ENCODE results near the gene PITPNC1.
"Not testable (repeated sequence)": the region's sequence is repeated elsewhere in the genome, so short reads cannot be mapped to it uniquely, and the experiment has no call there.

The PITPNC1 gene

DNA sequence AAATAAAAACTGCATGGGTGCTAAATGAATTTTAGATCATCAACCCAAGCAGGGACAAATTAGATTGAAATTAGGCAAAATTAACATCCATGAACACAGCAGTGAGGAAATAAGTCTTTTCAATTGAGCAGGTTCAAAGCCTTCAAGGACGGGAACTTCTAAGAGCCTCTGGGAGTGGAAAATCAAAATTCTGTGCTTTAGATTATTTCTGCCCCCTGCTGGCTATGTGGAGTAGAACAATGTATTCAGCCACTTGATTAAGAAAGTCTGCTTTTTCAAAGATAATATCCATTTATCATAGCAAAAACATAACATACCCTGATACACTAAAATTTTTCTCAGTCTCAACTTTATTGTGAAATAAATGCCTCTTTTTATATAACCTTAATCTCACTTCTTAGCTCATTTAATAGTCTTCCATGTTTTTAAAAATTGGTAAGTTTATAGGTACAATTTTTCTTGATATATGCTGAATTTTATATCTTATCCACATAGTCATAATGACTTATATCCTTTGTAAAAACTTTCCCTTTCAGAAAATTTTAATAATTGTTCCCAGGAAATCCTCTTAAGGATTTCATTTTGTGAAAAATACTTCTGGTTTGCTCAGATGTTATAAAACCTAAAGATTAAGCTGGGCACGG is 312.6 kb downstream of the PITPNC1 start:
- peak; percentile 75 for DNase-seq (ENCODE audit: low spot score)

DNA sequence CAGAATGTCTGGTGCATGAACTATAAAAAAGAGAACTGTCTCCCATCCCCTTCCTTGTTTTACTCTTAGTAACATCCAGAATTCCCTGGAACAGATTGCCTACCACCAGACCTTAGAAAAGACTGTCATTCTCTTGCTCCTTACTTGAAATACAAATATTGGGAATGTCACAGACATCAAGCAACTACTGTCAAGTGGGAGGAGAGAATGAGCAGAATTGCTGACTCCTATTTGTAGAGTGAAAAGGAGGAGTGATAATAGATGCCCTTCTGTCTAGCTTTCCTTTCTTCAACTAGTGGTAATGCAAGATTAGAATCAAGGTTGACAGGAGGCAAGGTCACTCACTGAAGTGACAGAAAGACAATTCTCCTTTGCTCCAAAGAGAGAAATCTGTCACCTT is 316.7 kb downstream of the PITPNC1 start:
- no peak for DNase-seq (ENCODE audit: low spot score)

DNA sequence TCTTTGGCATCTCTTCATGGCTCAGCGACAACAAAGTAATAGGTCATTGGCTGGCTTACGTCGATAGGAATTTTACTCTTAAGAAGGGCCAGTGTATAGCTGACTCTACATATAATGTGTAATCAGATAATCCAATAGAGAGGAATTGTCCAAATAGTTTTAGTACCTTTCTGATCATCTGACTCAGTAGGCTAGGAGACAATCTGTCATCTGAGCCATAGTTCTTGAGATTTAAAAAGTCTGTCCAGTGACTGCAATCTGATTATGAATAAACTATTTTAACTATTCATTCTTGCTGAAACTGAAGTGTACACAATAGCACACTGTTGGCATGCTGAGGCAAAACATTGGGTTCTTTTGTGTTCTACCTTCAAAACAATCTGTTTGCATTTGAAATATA is 319.3 kb downstream of the PITPNC1 start:
- no peak for DNase-seq (ENCODE audit: low spot score)

DNA sequence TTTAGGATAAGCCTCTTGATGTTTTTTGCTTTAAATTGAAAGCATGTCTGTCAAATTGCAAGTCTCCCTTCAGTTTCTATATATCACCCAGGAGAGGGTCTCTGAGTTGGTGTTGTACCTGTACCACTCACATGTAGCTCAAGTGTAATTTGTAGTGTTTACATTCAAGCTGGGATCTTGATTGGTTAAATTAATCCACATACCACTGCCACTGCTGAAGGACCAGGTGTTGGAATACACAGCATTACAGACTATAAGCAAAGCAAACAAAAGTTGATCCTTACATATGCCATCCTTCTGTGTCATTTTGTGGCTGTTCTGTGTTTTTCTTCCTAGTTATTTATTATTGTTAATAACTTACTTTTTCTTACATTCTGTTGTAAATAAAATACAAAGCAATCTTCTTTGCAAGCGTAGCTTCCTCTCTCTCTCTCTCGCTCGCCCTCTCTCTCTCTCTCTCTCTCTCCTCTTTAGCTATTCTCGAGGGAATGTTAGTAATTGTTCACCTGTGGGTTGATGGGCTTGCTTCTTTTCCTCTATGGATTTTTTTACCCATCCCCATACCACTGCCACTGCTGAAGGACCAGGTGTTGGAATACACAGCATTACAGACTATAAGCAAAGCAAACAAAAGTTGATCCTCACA is 319.9 kb downstream of the PITPNC1 start:
- DNase-seq (ENCODE audit: low spot score): no peak

DNA sequence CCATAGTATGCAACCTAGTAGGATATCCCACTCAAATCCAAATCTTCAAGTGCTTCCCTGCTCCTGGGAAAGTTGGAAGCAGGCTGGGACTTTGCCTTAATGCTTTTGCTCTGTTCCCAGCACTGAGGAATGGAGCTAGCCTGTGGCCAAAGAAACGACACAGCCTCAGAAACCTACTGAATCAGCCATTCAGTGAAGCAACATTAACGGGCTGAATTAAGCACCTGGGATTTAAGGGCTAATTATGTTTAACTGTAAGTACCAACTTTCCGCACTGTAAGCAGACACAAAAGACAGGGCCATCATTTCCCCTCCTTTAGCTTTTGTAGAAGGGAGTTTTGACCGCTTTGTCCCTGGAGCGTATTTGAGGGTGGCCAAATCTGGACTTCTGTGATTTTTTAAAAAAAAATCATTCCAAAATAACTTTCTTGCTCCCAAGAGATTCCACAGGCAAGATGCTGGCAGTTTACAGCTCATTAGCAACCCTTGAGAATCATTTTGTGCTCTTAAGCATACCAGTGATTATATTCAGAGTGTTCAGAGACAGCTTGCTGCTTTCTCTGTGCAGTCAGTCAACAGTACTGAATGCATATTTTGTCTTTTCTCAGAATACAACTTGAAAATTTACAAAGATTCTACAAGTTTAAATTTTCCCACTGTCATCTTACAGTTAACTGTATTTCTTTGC is 323.1 kb downstream of the PITPNC1 start:
- DNase-seq (ENCODE audit: low spot score): no peak

DNA sequence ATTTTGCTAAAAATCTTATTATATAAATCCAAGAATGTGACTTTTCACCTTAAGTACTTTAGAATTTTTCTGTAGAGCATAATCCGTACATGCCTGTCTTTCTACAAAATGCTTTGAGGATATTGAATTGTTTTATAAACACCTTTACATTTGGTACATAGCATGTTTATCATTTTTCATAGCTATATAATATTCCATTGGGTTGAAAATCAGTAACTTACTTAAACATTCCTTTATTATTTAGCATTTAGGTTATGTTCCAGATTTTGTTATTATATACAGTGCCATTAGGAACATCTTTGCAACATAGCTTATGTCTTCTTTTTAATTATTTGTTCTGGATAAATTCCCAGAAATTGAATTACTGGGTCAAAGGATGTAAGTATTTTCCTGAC is 323.6 kb downstream of the PITPNC1 start:
- no peak for DNase-seq (ENCODE audit: low spot score)

DNA sequence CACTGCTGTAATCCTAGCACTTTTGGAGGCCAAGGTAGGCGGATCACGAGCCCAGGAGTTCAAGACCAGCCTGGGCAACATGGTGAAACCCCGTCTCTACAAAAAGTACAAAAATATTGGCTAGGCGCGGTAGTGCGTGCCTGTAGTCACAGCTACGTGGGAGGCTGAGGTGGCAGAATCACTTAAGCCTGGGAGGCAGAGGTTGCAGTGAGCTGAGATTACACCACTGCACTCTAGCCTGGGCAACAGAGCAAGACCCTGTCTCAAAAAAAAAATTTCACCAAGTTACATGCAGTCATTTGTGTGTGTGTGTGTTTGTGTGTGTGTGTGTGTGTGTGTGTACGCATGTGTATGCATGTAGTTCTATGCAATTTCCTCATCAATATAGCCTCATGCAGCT is 325.8 kb downstream of the PITPNC1 start:
- not testable (repeated sequence) for DNase-seq (ENCODE audit: low spot score)

DNA sequence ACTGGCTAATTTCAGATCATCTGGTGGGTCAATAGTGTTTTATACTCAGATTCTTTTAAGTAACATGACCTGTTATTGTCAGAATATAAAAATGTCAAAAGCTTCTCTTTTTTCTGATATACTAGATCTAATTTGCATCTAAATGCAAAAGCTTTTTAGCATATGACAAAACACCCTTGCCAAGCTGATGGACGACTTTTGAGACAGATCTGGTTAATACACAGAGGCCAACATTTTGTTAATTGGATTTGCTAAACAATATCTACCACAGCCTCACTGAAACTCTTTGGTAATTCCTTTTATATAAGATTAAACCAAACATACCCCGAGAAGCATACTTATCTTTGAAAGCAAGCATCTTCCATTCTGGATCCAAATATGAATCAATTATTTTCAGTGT is 330.4 kb downstream of the PITPNC1 start:
- no peak for DNase-seq (ENCODE audit: low spot score)

DNA sequence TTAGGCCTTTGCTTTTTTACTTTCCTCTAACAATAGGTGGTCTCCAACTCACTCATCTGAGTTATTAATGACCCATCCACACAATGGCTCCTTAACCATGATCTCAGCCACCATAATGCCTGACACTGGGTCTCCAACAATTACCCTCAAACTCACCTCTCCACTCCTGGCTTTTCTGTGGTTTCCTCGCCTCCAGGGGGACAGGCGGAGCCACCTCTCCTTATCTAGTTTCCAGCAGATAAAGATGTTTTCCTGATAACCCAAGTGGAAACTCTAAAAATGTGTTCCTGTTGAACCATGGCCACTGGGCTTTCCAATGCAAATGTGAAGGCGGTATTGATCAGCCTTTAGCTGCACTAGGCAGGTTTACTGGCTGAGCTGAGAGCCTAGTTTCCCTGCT is 331.3 kb downstream of the PITPNC1 start:
- DNase-seq (ENCODE audit: low spot score): no peak

DNA sequence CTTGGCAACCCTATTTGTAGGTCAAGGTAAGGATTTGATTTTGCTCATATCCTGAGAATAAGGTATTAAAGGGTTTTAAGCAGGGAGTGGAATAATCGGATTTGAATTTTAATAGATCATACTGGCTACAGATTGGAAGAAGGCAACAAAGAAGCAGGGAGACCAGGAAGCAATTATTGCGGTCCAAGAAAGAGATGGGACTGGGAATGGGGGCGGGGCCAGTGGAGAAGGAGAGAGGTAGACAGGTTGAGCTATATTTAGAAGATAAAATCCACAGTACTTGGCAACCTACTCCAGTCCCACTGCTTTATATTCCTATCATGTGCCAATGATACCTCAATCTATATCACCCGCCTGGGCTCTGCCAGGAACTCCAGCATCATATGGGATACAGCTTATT is 334.8 kb downstream of the PITPNC1 start:
- no peak for DNase-seq (ENCODE audit: low spot score)

DNA sequence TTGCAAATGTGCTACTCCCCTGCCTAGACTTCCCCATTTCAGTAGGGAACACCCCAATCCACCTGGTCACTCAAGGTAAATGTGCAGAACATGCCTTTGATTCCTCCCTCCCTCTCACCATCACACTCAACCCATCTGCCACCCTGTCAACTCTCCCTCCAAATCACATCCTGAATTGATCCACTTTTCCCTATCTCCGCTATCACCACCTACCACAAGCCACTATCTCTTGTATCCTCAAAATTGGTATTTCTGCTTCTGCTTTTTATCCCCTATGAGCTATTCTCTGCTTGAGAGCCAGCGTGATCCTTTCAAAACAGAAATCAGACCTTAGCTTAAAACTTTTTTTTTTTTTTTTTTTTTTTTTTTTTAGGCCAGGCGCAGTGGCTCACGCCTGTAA is 335.3 kb downstream of the PITPNC1 start:
- DNase-seq (ENCODE audit: low spot score): no peak

DNA sequence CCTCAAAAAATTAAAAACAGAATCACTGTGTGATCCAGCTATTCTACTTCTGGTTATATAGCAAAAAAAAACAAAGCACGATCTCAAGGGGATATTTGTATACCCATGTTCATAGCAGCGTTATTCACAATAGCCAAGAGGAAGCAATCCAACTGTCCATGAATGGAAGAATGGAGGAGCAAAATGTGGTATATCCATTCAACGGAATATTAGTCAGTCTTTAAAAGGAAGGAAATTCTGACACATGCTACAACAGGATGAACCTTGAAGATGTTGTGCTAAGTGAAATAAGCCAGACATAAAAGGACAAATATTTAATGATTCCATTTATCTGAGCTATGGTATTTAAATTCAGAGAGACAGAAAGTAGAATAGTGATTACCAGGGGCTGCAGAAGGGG is 336.1 kb downstream of the PITPNC1 start:
- DNase-seq (ENCODE audit: low spot score): no peak

DNA sequence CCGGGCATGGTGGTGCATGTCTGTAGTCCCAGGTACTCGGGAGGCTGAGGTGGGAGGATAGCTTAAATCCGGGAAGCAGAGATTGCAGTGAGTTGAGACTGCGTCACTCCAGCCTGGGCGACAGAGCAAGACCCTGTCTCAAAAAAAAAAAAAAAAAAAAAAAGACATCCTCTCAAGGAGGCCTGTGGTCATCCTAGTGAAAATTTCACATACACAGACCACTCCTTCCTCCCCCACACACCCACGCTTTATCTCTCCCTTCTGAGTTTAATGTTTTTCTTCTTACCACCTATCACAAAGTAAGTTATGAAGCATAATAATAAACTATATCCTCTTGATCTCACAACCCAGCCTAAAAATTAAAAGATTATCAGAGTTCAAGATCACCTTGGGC is 339.3 kb downstream of the PITPNC1 start:
- no peak for DNase-seq (ENCODE audit: low spot score)

DNA sequence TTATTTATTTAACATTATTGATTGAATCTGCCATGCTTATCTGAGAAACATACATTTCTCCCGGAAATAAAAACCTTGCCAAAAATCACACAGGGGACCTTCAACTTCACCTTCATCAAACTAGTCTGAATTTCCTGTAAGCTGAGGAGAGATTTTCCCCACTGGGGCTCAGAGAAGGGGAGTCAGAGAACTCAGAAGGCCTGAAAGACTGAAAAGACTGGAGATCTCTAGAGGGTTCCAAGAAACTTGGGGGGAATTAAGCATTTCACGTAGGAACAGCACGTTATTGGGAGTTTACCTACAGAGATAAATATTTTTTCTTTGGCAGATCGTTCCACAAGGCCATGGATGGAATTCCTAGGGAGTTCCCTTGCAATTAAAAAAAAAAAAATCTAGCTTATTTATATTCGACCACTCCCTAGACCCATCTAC is 340.1 kb downstream of the PITPNC1 start:
- DNase-seq (ENCODE audit: low spot score): no peak

DNA sequence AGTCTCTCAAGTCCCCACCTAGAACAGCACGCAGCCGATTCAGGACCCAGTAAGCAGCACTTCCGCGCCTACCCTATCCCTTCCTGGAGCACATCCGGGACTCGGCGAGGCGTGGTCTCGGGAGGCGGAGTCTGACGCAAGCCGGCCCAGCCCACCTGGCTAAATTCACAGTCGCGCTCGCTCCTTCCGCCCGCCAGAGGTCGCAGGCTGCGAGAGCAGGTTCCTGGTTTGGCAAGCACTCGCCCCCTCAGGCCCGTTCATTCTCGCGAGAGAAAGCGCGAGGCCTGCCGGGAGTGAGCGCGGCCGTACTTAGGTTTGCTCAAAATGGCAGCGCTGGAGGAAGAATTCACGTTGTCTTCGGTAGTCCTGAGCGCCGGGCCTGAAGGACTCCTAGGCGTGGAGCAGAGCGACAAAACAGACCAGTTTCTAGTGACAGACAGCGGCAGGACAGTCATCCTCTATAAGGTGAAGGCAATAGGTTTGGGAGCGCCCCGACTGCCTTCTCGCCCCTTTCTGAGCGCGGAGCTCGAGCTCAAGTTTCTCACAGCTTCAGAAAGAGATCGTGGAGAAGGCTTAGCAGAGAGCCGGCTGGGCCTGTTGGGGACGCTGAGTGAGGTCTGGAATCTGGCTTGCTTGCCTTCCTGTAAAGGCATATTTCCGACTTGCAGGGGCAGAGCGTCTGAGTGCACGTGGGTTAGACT is 340.7 kb downstream of the PITPNC1 start, which contains the start of gene NOL11:
NOL11 (plus strand) TSS at position 313 of the 701 bp plus-strand sequence; CDS start at position 325, 12 bp downstream.
- DNase-seq (ENCODE audit: low spot score): peak; percentile 98

DNA sequence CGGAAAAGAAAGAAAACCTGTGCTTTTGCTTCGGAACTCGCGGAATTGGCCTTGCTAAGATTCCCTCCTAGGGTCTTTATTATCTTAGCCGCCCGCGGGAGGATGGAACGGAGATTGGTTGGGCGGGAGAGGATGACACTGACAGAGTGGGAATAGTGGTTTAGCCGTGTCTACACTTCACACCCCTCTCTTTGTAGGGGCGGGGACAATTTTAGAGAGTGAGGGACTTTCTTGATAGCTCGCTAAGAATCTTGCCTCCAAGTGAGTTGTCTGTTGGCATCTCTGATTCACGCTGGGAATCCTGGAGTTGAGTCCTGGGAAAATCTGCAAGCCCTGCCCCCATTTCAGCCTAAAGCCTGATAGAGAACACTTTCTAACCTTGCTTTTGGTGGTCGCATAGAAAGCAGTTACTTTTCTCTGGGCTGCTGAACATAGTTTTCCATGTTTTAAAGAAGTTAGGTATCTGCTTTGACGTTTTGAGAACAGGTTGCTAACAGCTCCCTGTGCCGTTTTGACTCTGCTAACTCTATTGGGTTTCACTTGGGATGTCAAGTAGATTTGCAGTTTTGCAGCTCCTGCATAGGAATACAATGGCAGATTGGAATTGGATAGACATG is 341.4 kb downstream of the PITPNC1 start:
- DNase-seq (ENCODE audit: low spot score): peak; percentile 84

DNA sequence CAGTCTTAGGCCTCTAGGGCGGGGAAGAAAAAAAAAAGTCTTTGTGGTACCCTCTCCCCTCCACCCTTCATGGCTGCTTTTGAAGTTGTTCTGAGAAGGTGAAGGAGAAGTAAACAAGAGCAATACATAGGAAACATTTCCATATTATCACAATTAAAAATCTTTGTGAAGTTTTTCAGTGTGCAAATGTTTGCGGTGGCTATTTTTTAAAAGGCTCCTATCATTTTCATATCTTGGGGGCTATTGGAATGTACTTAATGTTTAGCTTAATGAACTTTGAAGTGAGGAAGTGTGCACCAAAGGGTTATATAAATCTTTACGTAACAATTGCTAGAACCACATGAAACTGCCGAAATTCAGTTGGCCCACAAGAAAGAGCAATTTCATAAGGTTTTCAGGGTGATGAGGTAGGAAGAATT is 348.3 kb downstream of the PITPNC1 start:
- DNase-seq (ENCODE audit: low spot score): no peak

DNA sequence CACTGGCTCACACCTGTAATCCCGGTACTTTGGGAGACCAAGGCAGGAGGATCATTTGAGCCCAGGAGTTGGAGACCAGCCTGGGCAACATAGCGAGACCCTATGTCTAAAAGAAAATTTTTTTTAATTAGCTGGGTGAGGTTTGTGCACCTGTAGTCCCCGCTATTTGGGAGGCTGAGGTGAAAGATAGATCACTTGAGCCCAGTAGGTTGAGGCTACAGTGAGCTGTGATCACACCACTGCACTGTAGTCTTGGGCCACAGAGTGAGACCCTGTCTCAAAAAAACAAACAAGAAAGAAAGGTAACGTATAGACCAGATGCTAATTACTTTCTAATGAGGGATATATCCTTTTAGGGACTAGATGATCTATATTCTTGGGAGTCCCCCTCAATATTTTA is 348.7 kb downstream of the PITPNC1 start:
- DNase-seq (ENCODE audit: low spot score): no peak

DNA sequence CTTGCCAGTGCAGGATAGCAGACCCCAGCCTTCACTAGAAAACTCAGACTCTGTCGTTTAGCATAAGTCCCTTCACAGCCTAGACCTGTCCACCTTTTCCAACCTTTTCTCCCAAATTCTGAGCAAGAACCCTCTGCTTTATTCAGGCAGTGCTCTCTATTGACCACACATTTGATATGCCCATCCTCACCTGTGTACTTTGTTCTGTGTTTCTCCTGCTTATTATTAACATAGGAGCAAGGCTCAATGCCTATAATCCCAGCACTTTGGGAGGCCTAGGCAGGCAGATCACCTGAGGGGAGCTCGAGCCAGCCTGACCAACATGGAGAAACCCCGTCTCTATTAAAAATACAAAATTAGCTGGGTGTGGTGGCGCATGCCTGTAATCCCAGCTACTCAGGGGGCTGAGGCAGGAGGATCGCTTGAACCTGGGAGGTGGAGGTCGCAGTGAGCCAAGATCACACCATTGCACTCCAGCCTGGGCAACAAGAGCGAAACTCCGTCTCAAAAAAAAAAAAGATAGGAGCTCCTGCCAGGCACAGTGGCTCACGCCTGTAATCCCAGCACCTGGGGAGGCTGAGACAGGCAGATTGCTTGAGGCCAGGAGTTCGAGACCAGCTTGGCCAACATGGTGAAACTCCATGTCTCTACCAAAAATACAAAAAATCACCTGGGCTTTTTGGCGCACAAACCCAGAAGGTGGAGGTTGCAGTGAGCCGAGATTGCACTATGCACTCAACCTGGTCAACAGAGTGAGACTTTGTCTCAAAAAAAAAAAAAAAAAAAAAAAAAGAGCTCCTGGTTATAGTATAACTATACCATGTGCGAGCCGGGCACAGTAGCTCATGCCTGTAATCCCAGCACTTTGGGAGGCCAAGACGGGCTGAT is 350.3 kb downstream of the PITPNC1 start:
- DNase-seq (ENCODE audit: low spot score): not testable (repeated sequence)

DNA sequence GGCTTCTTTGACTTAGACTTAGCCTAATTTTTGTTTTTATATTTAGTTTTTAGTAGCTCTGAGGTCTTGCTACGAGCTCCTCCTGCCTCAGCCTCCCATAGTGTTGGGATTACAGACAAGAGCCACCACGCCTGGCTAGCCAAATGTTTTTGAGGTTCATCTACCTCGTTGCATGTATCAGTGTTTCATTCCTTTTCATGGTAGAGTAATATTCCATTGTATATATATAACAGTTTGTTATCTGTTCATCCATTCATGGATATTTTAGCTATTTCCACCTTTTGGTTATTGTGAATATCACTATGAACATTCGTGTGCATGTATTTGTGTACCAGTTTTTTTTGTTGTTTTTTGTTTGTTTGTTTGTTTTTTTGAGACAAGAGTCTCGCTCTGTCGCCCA is 352.8 kb downstream of the PITPNC1 start:
- DNase-seq (ENCODE audit: low spot score): no peak

DNA sequence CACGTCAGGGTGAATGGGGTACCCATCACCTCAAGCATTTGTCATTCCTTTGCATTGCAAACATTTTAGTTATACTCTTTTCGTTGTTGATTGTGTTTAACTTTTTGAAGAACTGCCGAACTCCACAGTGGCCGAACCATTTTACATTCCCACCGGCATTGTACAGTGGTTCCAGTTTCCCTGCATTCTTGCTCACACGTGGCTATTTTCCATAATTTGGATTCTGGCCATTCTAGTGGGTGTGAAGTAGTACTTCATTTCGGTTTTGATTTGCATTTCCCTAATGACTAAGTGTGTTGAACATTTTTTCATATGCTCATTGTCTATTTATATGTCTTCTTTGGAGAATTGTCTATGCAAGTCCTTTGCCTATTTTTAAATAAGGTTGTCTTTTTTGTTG is 353.6 kb downstream of the PITPNC1 start:
- DNase-seq (ENCODE audit: low spot score): no peak
